K562 (cell line): ENCODE measurements around the gene GALNT9. TPM values are rescaled to one million over a fixed set of nuclear protein-coding genes. Genes with fewer than 3 reads are reported as not detected.

ENCODE experiments used
- ATAC-seq: fragments of 200-7000 bp; cut with Tn5 transposase; 3 replicates; pipeline ENCODE4 v1.9.1; 2020; ENCODE audit warnings: moderate library complexity
- BruUV-seq: library from RNA; stranded (reverse); fragments of 400-500 nt; replicated peaks from 2 replicates; lab custom pipeline; 2021; lab: Mats Ljungman, UMichigan
- CTCF ChIA-PET: fragments of 300-600 bp; formaldehyde crosslinking; extraction: SDS; loops from one replicate; lab custom pipeline; 2021; ENCODE audit warnings: low intra/inter-chr PET ratio; lab: Yijun Ruan, JAX
- POLR2A ChIA-PET: fragments of 300-600, 350-650 bp; sonication (Branson Sonifier 250); formaldehyde crosslinking; extraction: SDS; loops from one replicate; lab custom pipeline; 2021; ENCODE audit warnings: antibody characterized with exemption, inconsistent platforms; lab: Yijun Ruan, JAX
- DNase-seq, 4 experiments: peaks; one replicate each; pipeline versions ENCODE4 v3.0.0 to v3.0.0-alpha.2; 2011 to 2018; ENCODE audit warnings: low spot score in 3 of 4, mixed read lengths in 3 of 4; ENCODE audit errors: extremely low read depth in 1 of 4
- FAIRE-seq: peaks from 2 replicates; lab custom pipeline; 2011; peaks lifted over from hg19 to GRCh38; lab: Jason Lieb, UNC
- H2AFZ ChIP-seq: 2 replicates; pipeline ENCODE4 v1.6.0; 2011; ENCODE audit warnings: low read depth, low read length, control low read depth, inconsistent platforms
- H3K27ac ChIP-seq: fragments of 200-600 bp; 3 replicates; pipeline ENCODE4 v1.8.0; 2011; ENCODE audit warnings: low read depth, mild to moderate bottlenecking, control low read depth, inconsistent platforms, low read length, moderate library complexity, mixed read lengths; ENCODE audit errors: extremely low read depth
- H3K27me3 ChIP-seq, 2 experiments: fragments of 300-600 bp in 1 of 2; 2 replicates in 1 of 2; 3 replicates in 1 of 2; pipeline versions ENCODE4 v1.6.0 to v1.8.0; 2011; ENCODE audit warnings: inconsistent platforms in 2 of 2, low read length in 2 of 2, mild to moderate bottlenecking in 1 of 2, mixed read lengths in 1 of 2, moderate library complexity in 1 of 2; ENCODE audit not compliant: control insufficient read depth in 2 of 2, insufficient read depth in 2 of 2
- H3K36me3 ChIP-seq: fragments of 300-600 bp; 3 replicates; pipeline ENCODE4 v1.8.0; 2011; ENCODE audit warnings: mild to moderate bottlenecking, low read length, inconsistent platforms; ENCODE audit not compliant: control insufficient read depth, insufficient read depth
- H3K4me1 ChIP-seq, 2 experiments: fragments of 200-600 bp in 1 of 2; replicated peaks in 1 of 2; 2 replicates in 1 of 2; 3 replicates in 1 of 2; pipeline versions ENCODE4 v1.5.1 to v1.8.0; 2011; ENCODE audit warnings: inconsistent platforms in 2 of 2, low read length in 2 of 2, mild to moderate bottlenecking in 1 of 2, mixed read lengths in 1 of 2, moderate library complexity in 1 of 2; ENCODE audit not compliant: control insufficient read depth in 2 of 2, insufficient read depth in 2 of 2
- H3K4me2 ChIP-seq: 2 replicates; pipeline ENCODE4 v1.6.1; 2011; ENCODE audit warnings: low read length, control low read depth, inconsistent platforms, mixed read lengths; ENCODE audit not compliant: insufficient read depth
- H3K4me3 ChIP-seq: fragments of 200-600 bp; sonication (generic), shearing (Covaris generic); 2 replicates; pipeline ENCODE4 v1.5.1; 2016; ENCODE audit warnings: control low read depth, inconsistent platforms
- H3K79me2 ChIP-seq: fragments of 200-600 bp; 3 replicates; pipeline ENCODE4 v1.8.0; 2011; ENCODE audit warnings: low read length, inconsistent platforms; ENCODE audit not compliant: control insufficient read depth, insufficient read depth
- H3K9ac ChIP-seq, 2 experiments: 2 replicates each; pipeline versions ENCODE4 v1.6.0 to v1.6.1; 2011; ENCODE audit warnings: low read depth in 2 of 2, low read length in 2 of 2, control low read depth in 1 of 2, inconsistent platforms in 1 of 2, mild to moderate bottlenecking in 1 of 2, mixed read lengths in 1 of 2; ENCODE audit not compliant: insufficient read depth in 1 of 2
- H3K9me1 ChIP-seq: one replicate; pipeline ENCODE4 v1.6.0; 2011; ENCODE audit warnings: inconsistent platforms, mild to moderate bottlenecking, low read length, moderate library complexity; ENCODE audit not compliant: control insufficient read depth, insufficient read depth
- H3K9me3 ChIP-seq: replicated peaks from 2 replicates; pipeline ENCODE4 v1.5.1; 2011; ENCODE audit warnings: low read depth, low read length, inconsistent platforms; ENCODE audit not compliant: control insufficient read depth, insufficient read depth
- H4K20me1 ChIP-seq: replicated peaks from 2 replicates; pipeline ENCODE4 v1.6.1; 2011; ENCODE audit warnings: low read length, inconsistent platforms, mixed read lengths; ENCODE audit not compliant: control insufficient read depth, insufficient read depth
- CEBPB ChIP-seq: fragments of 450-650 bp; IDR thresholded peaks from 2 replicates; pipeline ENCODE4 v1.6.1; 2016; ENCODE audit warnings: missing genetic modification characterization, missing compliant biosample characterization
- CEBPG ChIP-seq, 3 experiments: fragments of 200-800 bp in 1 of 3; sonication (Bioruptor generic) in 1 of 3; sonication (generic) in 1 of 3; formaldehyde crosslinking in 1 of 3; IDR thresholded peaks in 2 of 3; conservative IDR thresholded peaks in 1 of 3; 2 replicates each; pipeline versions ENCODE4 v1.6.1 to v1.8.0; 2016 to 2022; ENCODE audit warnings: missing compliant biosample characterization in 2 of 3, missing genetic modification characterization in 2 of 3, mild to moderate bottlenecking in 1 of 3, missing genetic modification reagents in 1 of 3
- CTBP1 ChIP-seq: fragments of 450-650 bp; IDR thresholded peaks from 2 replicates; pipeline ENCODE4 v1.6.1; 2016; ENCODE audit warnings: borderline replicate concordance
- EP300 ChIP-seq: IDR thresholded peaks from 2 replicates; pipeline ENCODE4 v1.6.1; 2012; ENCODE audit warnings: low read length, improper control_type of control experiment
- HSF4 ChIP-seq: fragments of 250-450 bp; sonication (Bioruptor Pico); IDR thresholded peaks from 2 replicates; pipeline ENCODE4 v2.1.2; 2022; ENCODE audit warnings: mild to moderate bottlenecking, moderate library complexity, borderline replicate concordance
- PHB2 ChIP-seq: fragments of 450-650 bp; IDR thresholded peaks from 2 replicates; pipeline ENCODE4 v1.6.1; 2017; ENCODE audit warnings: low read depth
- WGBS: fragments of 100-300 bp; shearing (Covaris generic); methylation state at CpG from one replicate; pipeline ENCODE4 v1.1.6; 2016; ENCODE audit warnings: low coverage, mixed read lengths; ENCODE audit not compliant: insufficient coverage; ENCODE audit errors: missing lambda C conversion rate; 5-methylcytosine and 5-hydroxymethylcytosine counted together
- in situ Hi-C: fragments of 300-500 bp; cut with MboI; formaldehyde crosslinking; loops from 4 replicates; pipeline ENCODE4 v1.15.0; 2018; ENCODE audit warnings: inconsistent platforms, mixed read lengths
- intact Hi-C: fragments of 100-400 bp; cut with micrococcal nuclease; formaldehyde crosslinking; loops from 2 replicates; pipeline ENCODE4 v1.14.2; 2022
- polyA plus RNA-seq, 8 experiments: library from polyadenylated mRNA; depleted of rRNA in 4 of 8; stranded (reverse) in 5 of 8; unstranded in 3 of 8; fragments of >200 nt; fragmentation: Nextera tagmentation in 2 of 8; fragmentation: Illumina TruSeq in 1 of 8; extraction: Ambion mirVana in 2 of 8; extraction: Trizol in 1 of 8; gene quantifications; 2 replicates each; pipeline versions ENCODE4 v1.2.1 to v1.2.3, GENCODE V29; 2011 to 2014; ENCODE audit warnings: inconsistent platforms in 1 of 8, missing spikeins in 1 of 8
- total RNA-seq, 7 experiments: library from RNA; depleted of rRNA in 6 of 7; stranded (reverse); fragments of >200 nt in 6 of 7; fragmentation: Illumina TruSeq in 2 of 7; extraction: Trizol in 2 of 7; gene quantifications; 2 replicates each; pipeline versions ENCODE4 v1.2.1 to v1.2.3, GENCODE V29; 2011 to 2021; ENCODE audit warnings: low replicate concordance in 1 of 7
- TF ChIP-seq, protein P1 (sequence below): fragments of 250-450 bp; sonication (Bioruptor Pico); IDR thresholded peaks from 2 replicates; pipeline ENCODE4 v1.4.0; 2020
- TF ChIP-seq, protein P2 (sequence below), 2 experiments: fragments of 250-450 bp in 1 of 2; fragments of 450-650 bp in 1 of 2; sonication (Bioruptor Pico) in 1 of 2; IDR thresholded peaks; 2 replicates each; pipeline versions ENCODE4 v1.6.1 to v1.8.0; 2016 to 2021; ENCODE audit warnings: mild to moderate bottlenecking in 2 of 2, moderate library complexity in 2 of 2, missing compliant biosample characterization in 1 of 2, missing genetic modification characterization in 1 of 2
- TF ChIP-seq, protein P3 (sequence below), 2 experiments: fragments of 450-650 bp in 1 of 2; sonication (generic) in 1 of 2; formaldehyde crosslinking in 1 of 2; IDR thresholded peaks in 1 of 2; conservative IDR thresholded peaks in 1 of 2; 2 replicates each; pipeline versions ENCODE4 v1.6.1 to v1.8.1; 2016 to 2023; ENCODE audit warnings: mild to moderate bottlenecking in 2 of 2, moderate library complexity in 2 of 2, inconsistent platforms in 1 of 2, missing genetic modification reagents in 1 of 2

GALNT9 gene
- total and polyA plus RNA-seq, 9 of the 15 experiments (the other 6 are each of a cell fraction or from before 2014, with no cell fraction given), result not detected

DNA sequence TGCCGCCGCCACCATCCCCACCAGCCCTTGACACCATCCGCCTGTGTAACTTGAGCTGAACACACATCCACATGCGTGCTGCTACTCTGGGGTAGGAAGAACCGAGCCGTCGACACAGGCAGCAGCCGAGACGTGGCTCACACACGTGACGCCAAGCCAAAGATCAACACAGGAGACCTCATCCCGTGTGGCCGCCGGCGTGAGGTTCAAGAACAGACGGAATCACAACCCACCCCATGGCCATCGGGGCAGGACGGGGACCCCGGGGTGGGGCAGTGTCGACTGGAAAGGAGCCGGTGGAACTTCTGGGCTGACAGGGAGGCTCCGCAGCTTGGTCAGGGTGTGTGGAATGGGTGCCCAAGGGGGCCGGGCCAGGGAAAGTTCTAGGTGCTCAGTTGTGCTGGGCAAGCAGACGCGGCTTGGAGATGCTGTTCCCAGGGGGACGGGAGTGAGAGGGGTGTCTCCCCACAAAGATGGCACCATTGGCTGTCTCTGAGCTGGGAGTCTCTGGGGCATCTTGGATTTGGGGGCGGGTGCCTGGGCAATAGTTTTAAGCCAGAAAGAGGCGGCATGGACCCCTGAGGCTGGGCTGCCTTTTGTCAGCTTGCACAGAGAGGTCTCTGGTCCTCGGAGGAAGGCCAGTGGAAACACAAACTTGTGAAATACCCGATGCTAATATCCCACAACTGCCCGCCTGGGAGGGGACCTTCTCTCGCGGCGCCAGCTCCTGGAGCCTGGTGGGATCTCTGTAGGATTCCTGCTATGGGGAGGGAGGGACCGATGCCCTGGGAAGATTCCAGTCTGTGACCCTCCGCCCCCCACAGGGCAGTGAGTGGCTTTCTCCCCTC, 41.8 kb downstream of the GALNT9 start:
- Histone ChIP-seq H3K27me3 (peaks cover 21 to 65% of the 10 kb centered on the region in 2 experiments; a peak in 4 of 5 replicates), H3K4me1 (peaks cover 0 to 7% of the 10 kb centered on the region in 2 experiments; a peak in 2 of 5 replicates), H4K20me1 (no peaks in the 10 kb centered on the region), H3K27ac (no peak overlapping the region), H2AFZ (no peak overlapping the region), H3K9ac (no peak overlapping the region), H3K9me1 (no peaks in the 10 kb centered on the region), H3K79me2 (no peaks in the 10 kb centered on the region), H3K4me2 (no peak overlapping the region), H3K9me3 (no peaks in the 10 kb centered on the region), H3K36me3 (no peaks in the 10 kb centered on the region), H3K4me3 (no peak overlapping the region)
- CTCF ChIA-PET, result no interaction called here
- DNase-seq, result no peak
- no TSS peak for BruUV-seq
- intact Hi-C loops, result no loop called here
- in situ Hi-C loops, result no loop called here
- POLR2A ChIA-PET, result interaction anchor here (0.8 to 1.6 kb wide), 2 partner anchors 12 to 225 kb away, joined by 3 read pairs; no protein-coding TSS in a partner anchor
- no peak for ATAC-seq
- WGBS, result 2% methylated on average over 32 of the region's 36 CpGs
- no peak for FAIRE-seq
- no peak for TF ChIP-seq EP300

DNA sequence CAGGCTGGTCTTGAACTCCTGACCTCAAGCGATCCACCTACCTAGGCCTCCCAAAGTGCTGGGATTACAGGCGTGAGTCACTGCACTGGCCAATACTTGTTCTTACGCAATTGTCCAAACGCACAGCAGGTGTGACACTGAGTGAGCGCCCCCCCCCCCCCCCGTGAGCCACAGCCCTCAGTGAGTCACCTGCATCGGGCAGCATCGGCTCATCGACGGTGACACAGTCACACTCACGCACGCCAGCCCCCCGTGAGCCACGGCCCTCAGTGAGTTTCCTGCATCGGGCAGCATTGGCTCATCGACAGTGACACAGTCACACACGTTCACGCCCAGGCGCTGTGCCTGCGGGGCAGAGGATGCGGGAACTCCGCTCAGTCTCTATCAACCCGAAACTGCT, 42.5 kb downstream of the GALNT9 start:
- 4% methylated on average over 23 of the region's 23 CpGs for WGBS
- FAIRE-seq (no peak), ATAC-seq (no peak), DNase-seq (peak in 2 of 4 experiments; percentile 24 to 25)
- CTCF ChIA-PET, result no interaction called here
- H4K20me1 ChIP-seq, result no peaks in the 10 kb centered on the region
- H3K9me3 ChIP-seq, result no peaks in the 10 kb centered on the region
- H3K9ac ChIP-seq, result no peak overlapping the region
- in situ Hi-C loops, result no loop called here
- H3K9me1 ChIP-seq, result no peaks in the 10 kb centered on the region
- intact Hi-C loops, result no loop called here
- H3K27me3 ChIP-seq, result peaks cover 21 to 68% of the 10 kb centered on the region in 2 experiments; a peak in 4 of 5 replicates
- no peak overlapping the region for H3K4me2 ChIP-seq
- POLR2A ChIA-PET, result no interaction called here
- no peak overlapping the region for H3K4me3 ChIP-seq
- peaks cover 0 to 5% of the 10 kb centered on the region in 2 experiments; a peak in 2 of 5 replicates for H3K4me1 ChIP-seq
- no peak overlapping the region for H3K27ac ChIP-seq
- H3K79me2 ChIP-seq, result no peaks in the 10 kb centered on the region
- no peak overlapping the region for H2AFZ ChIP-seq
- no peaks in the 10 kb centered on the region for H3K36me3 ChIP-seq
- no TSS peak for BruUV-seq
- TF ChIP-seq CTBP1, result no peak
- peak; percentile 71 for TF ChIP-seq CEBPB (tag)
- TF ChIP-seq, protein P1, sequence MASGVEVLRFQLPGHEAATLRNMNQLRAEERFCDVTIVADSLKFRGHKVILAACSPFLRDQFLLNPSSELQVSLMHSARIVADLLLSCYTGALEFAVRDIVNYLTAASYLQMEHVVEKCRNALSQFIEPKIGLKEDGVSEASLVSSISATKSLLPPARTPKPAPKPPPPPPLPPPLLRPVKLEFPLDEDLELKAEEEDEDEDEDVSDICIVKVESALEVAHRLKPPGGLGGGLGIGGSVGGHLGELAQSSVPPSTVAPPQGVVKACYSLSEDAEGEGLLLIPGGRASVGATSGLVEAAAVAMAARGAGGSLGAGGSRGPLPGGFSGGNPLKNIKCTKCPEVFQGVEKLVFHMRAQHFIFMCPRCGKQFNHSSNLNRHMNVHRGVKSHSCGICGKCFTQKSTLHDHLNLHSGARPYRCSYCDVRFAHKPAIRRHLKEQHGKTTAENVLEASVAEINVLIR (CRISPR knock-in tag), result no peak
- no peak for TF ChIP-seq HSF4 (CRISPR knock-in tag)
- TF ChIP-seq, protein P2, sequence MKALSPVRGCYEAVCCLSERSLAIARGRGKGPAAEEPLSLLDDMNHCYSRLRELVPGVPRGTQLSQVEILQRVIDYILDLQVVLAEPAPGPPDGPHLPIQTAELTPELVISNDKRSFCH (CRISPR knock-in tag; IDR thresholded peaks at IDR 0.05), result no peak
- TF ChIP-seq, protein P2 (tag; IDR thresholded peaks at IDR 0.05), result no peak
- TF ChIP-seq, protein P3, sequence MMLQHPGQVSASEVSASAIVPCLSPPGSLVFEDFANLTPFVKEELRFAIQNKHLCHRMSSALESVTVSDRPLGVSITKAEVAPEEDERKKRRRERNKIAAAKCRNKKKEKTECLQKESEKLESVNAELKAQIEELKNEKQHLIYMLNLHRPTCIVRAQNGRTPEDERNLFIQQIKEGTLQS (IDR thresholded peaks at IDR 0.05), result peak; percentile 56
- TF ChIP-seq, protein P3 (CRISPR knock-in tag; conservative IDR thresholded peaks at IDR 0.05), result no peak
- TF ChIP-seq PHB2, result no peak
- 0 out of 2 replicates have a peak, but pooled peaks have one; percentile 21 for TF ChIP-seq CEBPG (CRISPR knock-in tag; IDR thresholded peaks at IDR 0.05)
- peak in 1 of 2 experiments; percentile 82; a peak in 2 of 4 replicates for TF ChIP-seq CEBPG (tag; conservative IDR thresholded peaks at IDR 0.05 in 1 of 2, IDR thresholded peaks at IDR 0.05 in 1 of 2)
